Endothelial cell of umbilical vein (primary cell): ENCODE results near the gene NR3C2. TPM values are rescaled to one million over a fixed set of nuclear protein-coding genes. Genes with fewer than 3 reads are reported as not detected.

Source experiments
- BruUV-seq: library from RNA; stranded (reverse); fragments of 400-500 nt; replicated peaks from 2 replicates; lab custom pipeline; 2021; lab: Mats Ljungman, UMichigan
- CTCF ChIA-PET: fragments of 300-600, 350-600 bp; sonication (Branson Sonifier 250); formaldehyde crosslinking; loops from one replicate; lab custom pipeline; 2021; ENCODE audit warnings: antibody characterized with exemption, inconsistent platforms; lab: Charles Lee
- POLR2A ChIA-PET: fragments of 300-600, 350-600 bp; sonication (Branson Sonifier 250); formaldehyde crosslinking; loops from one replicate; lab custom pipeline; 2021; ENCODE audit warnings: antibody characterized with exemption, inconsistent platforms; lab: Charles Lee
- DNase-seq: peaks from one replicate; pipeline ENCODE4 v3.0.0-alpha.2; 2011; ENCODE audit warnings: low read depth, low spot score
- FAIRE-seq: peaks from 2 replicates; lab custom pipeline; 2011; peaks lifted over from hg19 to GRCh38; lab: Jason Lieb, UNC
- H2AFZ ChIP-seq: 2 replicates; pipeline ENCODE4 v1.6.0; 2012; ENCODE audit warnings: low read depth, low read length, control low read depth, inconsistent platforms
- H3K27ac ChIP-seq: 2 replicates; pipeline ENCODE4 v1.5.1; 2011; ENCODE audit warnings: low read depth, mild to moderate bottlenecking, control low read depth, low read length, moderate library complexity; ENCODE audit not compliant: insufficient read depth
- H3K27me3 ChIP-seq, 2 experiments: 2 replicates each; pipeline versions ENCODE4 v1.6.0 to v1.6.1; 2011; ENCODE audit warnings: low read length in 2 of 2, mixed read lengths in 1 of 2; ENCODE audit not compliant: control insufficient read depth in 2 of 2, insufficient read depth in 2 of 2
- H3K36me3 ChIP-seq, 2 experiments: 2 replicates in 1 of 2; 3 replicates in 1 of 2; pipeline ENCODE4 v1.5.1; 2011; ENCODE audit warnings: low read length in 2 of 2, mild to moderate bottlenecking in 1 of 2, moderate library complexity in 1 of 2; ENCODE audit not compliant: control insufficient read depth in 2 of 2, insufficient read depth in 2 of 2; ENCODE audit errors: extremely low read depth in 1 of 2
- H3K4me1 ChIP-seq: 3 replicates; pipeline ENCODE4 v1.5.1; 2011; ENCODE audit warnings: mild to moderate bottlenecking, low read length; ENCODE audit not compliant: control insufficient read depth, insufficient read depth; ENCODE audit errors: extremely low read depth
- H3K4me2 ChIP-seq: 2 replicates; pipeline ENCODE4 v1.6.1; 2011; ENCODE audit warnings: low read length, control low read depth, mixed read lengths; ENCODE audit not compliant: insufficient read depth
- H3K4me3 ChIP-seq, 3 experiments: fragments of 200-600 bp in 1 of 3; sonication (generic), shearing (Covaris generic) in 1 of 3; replicated peaks in 1 of 3; 2 replicates each; pipeline ENCODE4 v1.5.1; 2011 to 2016; ENCODE audit warnings: control low read depth in 3 of 3, low read length in 3 of 3, mild to moderate bottlenecking in 2 of 3, inconsistent platforms in 1 of 3, low read depth in 1 of 3, moderate library complexity in 1 of 3; ENCODE audit not compliant: insufficient read depth in 1 of 3
- H3K79me2 ChIP-seq: 2 replicates; pipeline ENCODE4 v1.6.0; 2012; ENCODE audit warnings: low read length, inconsistent platforms; ENCODE audit not compliant: control insufficient read depth, insufficient read depth
- H3K9ac ChIP-seq: replicated peaks from 2 replicates; pipeline ENCODE3; 2011; ENCODE audit warnings: low read length, control low read depth; ENCODE audit not compliant: insufficient read depth; ENCODE audit errors: extremely low read depth
- H3K9me1 ChIP-seq: replicated peaks from 3 replicates; pipeline ENCODE4 v1.6.0; 2011; ENCODE audit warnings: mild to moderate bottlenecking, low read length; ENCODE audit not compliant: control insufficient read depth, insufficient read depth; ENCODE audit errors: extremely low read depth
- H3K9me3 ChIP-seq: replicated peaks from 2 replicates; pipeline ENCODE4 v1.5.1; 2012; ENCODE audit warnings: low read length, inconsistent platforms; ENCODE audit not compliant: control insufficient read depth, insufficient read depth
- H4K20me1 ChIP-seq: replicated peaks from 2 replicates; pipeline ENCODE3; 2011; ENCODE audit warnings: mild to moderate bottlenecking, low read length; ENCODE audit not compliant: control insufficient read depth, insufficient read depth; ENCODE audit errors: extremely low read depth
- CTCF ChIP-seq, 2 donors: IDR thresholded peaks; 1 replicate in 1 of 2; 2 replicates in 1 of 2; pipeline ENCODE4 v1.5.1; 2011; ENCODE audit warnings: low read length in 2 of 2, mild to moderate bottlenecking in 2 of 2, moderate library complexity in 2 of 2, control low read depth in 1 of 2, inconsistent platforms in 1 of 2, low read depth in 1 of 2; ENCODE audit not compliant: insufficient read depth in 1 of 2; ENCODE audit errors: extremely low read depth in 1 of 2
- EZH2 ChIP-seq: IDR thresholded peaks from 2 replicates; pipeline ENCODE4 v1.6.1; 2012; ENCODE audit warnings: borderline replicate concordance, low read depth, mild to moderate bottlenecking, moderate library complexity, low read length, inconsistent platforms; ENCODE audit not compliant: severe bottlenecking
- FOS ChIP-seq: IDR thresholded peaks from 2 replicates; pipeline ENCODE4 v1.6.1; 2011; ENCODE audit warnings: mild to moderate bottlenecking, low read length, moderate library complexity, borderline replicate concordance; ENCODE audit not compliant: insufficient read depth
- GATA2 ChIP-seq: IDR thresholded peaks from 2 replicates; pipeline ENCODE4 v1.7.0; 2011; ENCODE audit warnings: low read depth, mild to moderate bottlenecking, moderate library complexity, mixed read lengths, low read length; ENCODE audit not compliant: insufficient read length, insufficient read depth
- JUN ChIP-seq: IDR thresholded peaks from 2 replicates; pipeline ENCODE4 v1.6.1; 2011; ENCODE audit warnings: borderline replicate concordance, low read depth; ENCODE audit not compliant: insufficient read length, insufficient read depth
- MAX ChIP-seq: IDR thresholded peaks from 2 replicates; pipeline ENCODE4 v1.6.1; 2011; ENCODE audit not compliant: insufficient read depth, insufficient read length
- MYC ChIP-seq: IDR thresholded peaks from one replicate; pipeline ENCODE4 v1.6.1; 2011; ENCODE audit warnings: mild to moderate bottlenecking, low read depth, low read length
- POLR2A ChIP-seq: IDR thresholded peaks from 2 replicates; pipeline ENCODE4 v1.6.1; 2012; ENCODE audit warnings: low read depth, mild to moderate bottlenecking, control low read depth, low read length
- POLR2AphosphoS5 ChIP-seq: IDR thresholded peaks from 2 replicates; pipeline ENCODE4 v1.6.1; 2012; ENCODE audit warnings: low read depth, mild to moderate bottlenecking, control low read depth, low read length, moderate library complexity; ENCODE audit not compliant: insufficient read depth
- dilution Hi-C: fragments of 300-500 bp; cut with MboI; formaldehyde crosslinking; loops from one replicate; pipeline ENCODE4 v1.15.0; 2019; ENCODE audit warnings: low sequenced_read_pairs; ENCODE audit not compliant: extremely low pct_ligation_motif_present
- intact Hi-C: fragments of 100-400 bp; cut with micrococcal nuclease; formaldehyde crosslinking; loops from one replicate; pipeline ENCODE4 v1.10.0; 2022
- polyA plus RNA-seq, 4 experiments: library from polyadenylated mRNA; depleted of rRNA in 3 of 4; stranded (reverse) in 3 of 4; unstranded in 1 of 4; fragments of >200 nt; gene quantifications; 2 replicates each; pipeline versions ENCODE4 v1.2.1 to v1.2.3, GENCODE V29; 2011 to 2012; ENCODE audit warnings: missing spikeins in 1 of 4
- total RNA-seq: library from RNA; stranded (reverse); gene quantifications from 2 replicates; pipeline ENCODE4 v1.2.3, GENCODE V29; 2021

The NR3C2 gene
- total and polyA plus RNA-seq, 2 donors (not counting 3 experiments of a cell fraction or from before 2014, with no cell fraction given): 4.8 to 16.4 TPM

- Histone ChIP-seq H3K9me1 (no peaks in the 10 kb centered on the region), H4K20me1 (no peaks in the 10 kb centered on the region), H3K27ac (no peak overlapping the region), H3K79me2 (no peaks in the 10 kb centered on the region), H3K9ac (no peak overlapping the region), H2AFZ (no peak overlapping the region), H3K27me3 (no peaks in the 10 kb centered on the region), H3K4me2 (no peak overlapping the region), H3K4me1 (no peaks in the 10 kb centered on the region), H3K36me3 (peaks cover 2 to 3% of the 10 kb centered on the region in 2 experiments), H3K4me3 (no peak overlapping the region), H3K9me3 (no peaks in the 10 kb centered on the region)
- intact Hi-C loops: no loop called here
- TF ChIP-seq MAX (no peak), JUN (no peak), FOS (no peak), CTCF (IDR thresholded peaks at IDR 0.05; ENCODE audit: extremely low read depth in 1 of 2, insufficient read depth in 1 of 2, low read depth in 1 of 2, low read length in 2 of 2) (no peak), GATA2 (no peak), MYC (no peak), EZH2 (no peak), POLR2AphosphoS5 (no peak), POLR2A (no peak)
- POLR2A ChIA-PET: no interaction called here
- no peak for DNase-seq
- dilution Hi-C loops: no loop called here
- no peak for FAIRE-seq
- CTCF ChIA-PET: no interaction called here
- BruUV-seq: no TSS peak
Measured at GRCh38 chr4:148069086-148069894, 372.9 kb downstream of the NR3C2 start.
